NOMO-1 (cell line): ENCODE data around the gene ABCC3.

Source experiments
- DNase-seq, 2 experiments: peaks; one replicate each; lab custom pipeline; 2025; ENCODE audit not compliant: unreplicated experiment in 2 of 2; lab: John Stamatoyannopoulos, UW

The ABCC3 gene

DNA sequence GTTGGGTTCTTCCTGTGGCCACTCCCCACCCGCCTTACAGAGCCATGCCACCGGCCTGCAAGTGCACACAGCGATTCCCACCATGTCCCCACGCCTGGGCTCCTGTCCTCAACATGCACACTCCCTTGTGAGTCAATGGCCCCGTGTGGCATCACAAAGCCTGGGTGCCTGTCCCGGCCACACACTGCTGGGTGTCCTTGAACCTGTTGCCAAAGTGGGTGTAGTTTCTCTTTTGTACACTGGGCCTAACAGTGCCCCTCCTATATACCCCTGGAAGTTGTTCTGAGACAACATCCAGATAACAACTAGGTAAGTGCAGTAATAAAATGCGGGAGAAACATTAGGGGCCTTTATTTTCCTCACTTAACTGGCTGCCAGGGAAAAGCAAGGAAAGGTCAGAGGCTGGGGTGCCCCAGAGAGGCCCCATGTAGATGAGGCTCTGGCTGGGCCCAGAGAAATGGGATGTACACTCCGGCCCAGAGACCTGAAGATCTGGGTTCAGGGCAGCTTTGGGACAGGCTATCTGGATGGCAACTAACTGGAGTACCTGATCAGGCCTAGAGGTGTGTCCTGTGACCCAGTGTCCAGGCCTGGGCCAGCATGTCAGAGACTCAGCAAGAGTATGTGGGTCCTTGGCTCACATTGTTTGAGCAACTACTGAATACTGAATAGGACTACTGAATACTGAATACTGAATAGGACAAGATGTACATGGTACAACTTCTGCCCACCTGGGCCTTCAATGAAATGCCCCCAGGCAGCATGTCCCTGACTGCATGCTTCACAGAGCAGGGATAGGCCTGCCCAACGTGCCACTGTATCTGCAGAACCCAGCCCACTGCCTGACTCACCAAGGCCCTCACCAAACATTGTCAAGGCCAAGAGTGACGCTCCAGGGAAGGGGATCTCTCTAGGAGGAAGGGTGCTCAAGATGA lies 8.3 kb downstream of the ABCC3 start:
- DNase-seq = no peak

GRCh38 chr17:50645748-50646682 lies 11.3 kb downstream of the ABCC3 start:
- no peak for DNase-seq

GRCh38 chr17:50647187-50647586 lies 12.5 kb downstream of the ABCC3 start:
- DNase-seq = no peak

DNA sequence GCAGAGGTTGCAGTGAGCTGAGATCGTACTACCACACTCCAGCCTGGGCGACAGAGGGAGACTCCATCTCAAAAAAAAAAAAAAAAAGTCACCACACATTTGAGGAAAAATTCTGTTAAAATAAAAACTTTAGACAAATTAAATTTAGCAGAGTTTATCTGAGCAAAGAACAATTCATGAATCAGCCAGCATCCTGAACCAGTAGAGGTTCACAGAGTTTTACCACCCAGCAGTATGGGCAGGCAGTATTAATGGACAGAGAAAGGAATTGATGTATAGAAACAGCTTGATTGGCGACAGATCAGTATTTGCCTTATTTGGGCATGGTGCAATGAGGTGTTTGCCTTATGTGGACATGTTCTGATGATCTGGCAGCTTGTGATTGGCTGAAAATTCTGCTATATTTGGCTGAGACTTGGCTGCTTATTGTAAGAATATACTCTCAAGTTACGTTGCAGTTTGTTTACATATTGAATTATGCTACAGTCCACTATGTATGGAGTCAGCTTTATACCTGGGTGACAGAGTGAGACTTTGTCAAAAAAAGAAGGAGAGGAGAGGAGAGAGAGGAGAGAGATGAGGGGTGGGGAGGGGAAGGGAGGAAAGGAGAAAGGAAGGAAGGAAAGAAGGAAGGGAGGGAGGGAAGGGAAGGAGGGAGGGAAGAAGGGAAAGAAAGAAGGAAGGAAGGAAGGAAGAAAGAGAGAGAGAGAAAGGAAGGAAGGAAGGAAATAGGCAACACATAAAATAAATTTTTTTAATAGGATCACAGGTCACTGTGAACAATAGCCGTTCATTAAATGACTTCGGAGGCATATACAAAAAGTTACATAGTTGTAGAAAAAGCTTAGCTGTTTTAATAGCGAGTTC lies 14.6 kb downstream of the ABCC3 start:
- DNase-seq = no peak

GRCh38 chr17:50651661-50652060 lies 17.0 kb downstream of the ABCC3 start:
- no peak for DNase-seq

DNA sequence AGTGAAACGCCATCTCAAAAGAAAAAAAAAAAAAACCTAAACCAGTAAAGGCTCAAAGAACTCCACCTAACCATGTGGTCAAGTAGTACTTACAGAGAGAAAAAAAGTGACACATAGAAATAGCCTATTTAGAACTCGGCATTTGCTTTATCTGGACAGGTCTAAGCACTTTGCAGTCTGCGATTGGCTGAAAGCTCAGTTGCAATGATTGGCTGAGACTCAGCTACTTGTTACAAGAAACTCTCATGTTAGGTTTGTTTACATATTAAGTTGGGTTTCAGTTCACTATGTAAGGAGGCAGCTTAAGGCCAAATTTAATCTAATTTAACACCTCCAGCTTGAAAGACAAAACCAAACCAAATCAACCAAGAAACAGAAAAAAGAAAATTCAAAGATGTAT lies 19.1 kb downstream of the ABCC3 start:
- DNase-seq = no peak

GRCh38 chr17:50656509-50656908 lies 21.8 kb downstream of the ABCC3 start:
- DNase-seq = no peak

DNA sequence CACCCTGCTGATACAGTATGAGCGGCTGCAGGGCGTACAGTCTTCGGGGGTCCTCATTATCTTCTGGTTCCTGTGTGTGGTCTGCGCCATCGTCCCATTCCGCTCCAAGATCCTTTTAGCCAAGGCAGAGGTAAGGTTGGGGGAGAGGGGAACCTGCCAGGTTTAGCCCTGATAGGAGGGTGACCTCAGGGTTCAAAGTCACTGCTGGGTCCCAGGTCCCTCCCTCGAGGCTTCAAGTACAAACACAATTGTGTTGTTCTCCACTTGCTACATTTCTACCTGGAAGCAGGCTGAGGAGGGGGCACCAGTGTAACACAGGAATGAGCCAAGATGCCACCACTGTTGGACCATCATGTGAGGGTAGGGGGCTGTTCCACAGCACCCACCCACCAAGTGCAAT lies 22.4 kb downstream of the ABCC3 start:
- DNase-seq = no peak

DNA sequence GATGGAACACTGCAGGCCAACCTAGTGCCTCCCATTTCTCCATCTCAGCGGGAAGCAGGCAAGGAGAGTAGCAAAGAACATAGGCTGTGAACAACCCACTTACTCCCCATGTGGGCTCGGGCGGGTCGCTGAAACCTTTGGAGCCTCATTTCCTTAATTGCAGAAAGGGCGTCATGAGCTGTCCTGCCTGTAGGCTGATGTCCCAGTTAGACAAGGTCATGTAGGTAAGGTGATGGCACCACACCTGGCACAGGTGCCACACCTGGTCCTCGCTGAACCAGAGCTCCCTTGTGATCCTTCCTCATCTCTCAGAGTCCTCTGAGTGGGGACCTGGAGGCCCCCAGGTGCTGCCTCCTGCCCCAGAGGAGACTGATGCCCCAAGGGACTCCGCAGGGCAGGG lies 22.9 kb downstream of the ABCC3 start:
- no peak for DNase-seq

- no peak for DNase-seq
These were observed 23.9 kb downstream of the ABCC3 start for GRCh38 chr17:50658616-50659015.

GRCh38 chr17:50659179-50659578 lies 24.5 kb downstream of the ABCC3 start:
- no peak for DNase-seq

- peak; percentile 34 to 39 for DNase-seq
These were observed 25.6 kb downstream of the ABCC3 start for GRCh38 chr17:50660042-50660886.

- DNase-seq = no peak
These were observed 26.2 kb downstream of the ABCC3 start for GRCh38 chr17:50660887-50661345.

- no peak for DNase-seq
These were observed 26.7 kb downstream of the ABCC3 start for GRCh38 chr17:50661348-50661747.

DNA sequence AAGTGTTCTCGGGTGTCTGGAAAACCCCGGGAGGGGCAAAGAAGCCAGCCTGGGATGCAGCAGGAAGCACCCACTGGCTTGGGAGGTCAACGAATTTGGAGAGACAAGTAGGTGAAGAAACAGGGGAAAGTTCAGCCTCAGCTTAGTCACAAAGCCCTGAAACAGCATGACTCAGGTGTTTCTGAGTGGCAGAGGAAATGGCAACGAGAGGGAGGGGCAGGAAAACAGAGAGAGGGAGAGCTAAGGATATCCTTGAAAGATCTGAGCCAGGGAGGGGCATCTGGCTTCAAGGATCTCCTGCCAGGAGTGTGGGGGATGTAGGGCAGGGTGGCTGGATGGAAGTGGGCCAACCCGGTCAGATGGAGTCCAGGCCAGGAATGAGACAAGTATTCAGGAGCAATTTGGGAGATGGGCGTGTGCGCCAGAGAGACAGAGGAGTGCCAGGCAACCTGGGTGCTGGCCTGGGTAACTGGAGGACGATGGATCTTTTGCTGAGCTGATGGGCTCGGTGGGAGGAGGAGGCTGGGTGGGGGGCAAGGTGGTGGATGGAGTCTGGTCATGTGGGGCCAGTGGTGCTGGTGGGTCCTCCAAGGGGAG lies 27.2 kb downstream of the ABCC3 start:
- peak; percentile 33 to 60 for DNase-seq

DNA sequence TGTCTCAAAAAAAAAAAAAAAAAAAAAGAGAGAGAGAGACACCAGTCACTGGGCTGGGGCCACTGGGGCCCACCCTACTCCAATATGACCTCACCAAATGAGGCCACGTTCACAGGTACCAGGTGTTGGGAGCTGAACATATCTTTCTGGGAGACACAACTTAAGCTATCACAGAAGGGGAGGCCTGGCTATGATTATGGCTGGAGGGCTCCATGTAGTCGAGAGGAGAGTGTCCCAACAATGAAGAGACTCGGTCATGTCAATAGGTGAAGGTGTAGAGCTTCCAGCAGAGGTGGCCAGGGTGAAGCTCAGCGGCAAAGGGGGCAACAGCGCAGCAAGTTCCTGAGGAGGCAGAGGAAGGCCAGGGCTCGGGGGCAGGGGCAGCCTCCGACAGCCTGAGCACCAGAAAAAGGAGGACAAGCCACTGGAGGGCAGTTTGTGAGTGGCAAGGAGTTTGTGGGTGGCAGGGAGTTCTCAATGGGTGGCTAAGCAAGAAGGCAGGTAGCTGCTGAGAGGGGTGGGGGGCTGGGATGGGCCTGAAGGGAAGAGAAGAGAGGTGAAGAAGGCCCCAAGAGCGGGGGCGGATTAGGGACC lies 28.0 kb downstream of the ABCC3 start:
- no peak for DNase-seq

- no peak for DNase-seq
These were observed 29.2 kb downstream of the ABCC3 start for GRCh38 chr17:50663812-50664374.

DNA sequence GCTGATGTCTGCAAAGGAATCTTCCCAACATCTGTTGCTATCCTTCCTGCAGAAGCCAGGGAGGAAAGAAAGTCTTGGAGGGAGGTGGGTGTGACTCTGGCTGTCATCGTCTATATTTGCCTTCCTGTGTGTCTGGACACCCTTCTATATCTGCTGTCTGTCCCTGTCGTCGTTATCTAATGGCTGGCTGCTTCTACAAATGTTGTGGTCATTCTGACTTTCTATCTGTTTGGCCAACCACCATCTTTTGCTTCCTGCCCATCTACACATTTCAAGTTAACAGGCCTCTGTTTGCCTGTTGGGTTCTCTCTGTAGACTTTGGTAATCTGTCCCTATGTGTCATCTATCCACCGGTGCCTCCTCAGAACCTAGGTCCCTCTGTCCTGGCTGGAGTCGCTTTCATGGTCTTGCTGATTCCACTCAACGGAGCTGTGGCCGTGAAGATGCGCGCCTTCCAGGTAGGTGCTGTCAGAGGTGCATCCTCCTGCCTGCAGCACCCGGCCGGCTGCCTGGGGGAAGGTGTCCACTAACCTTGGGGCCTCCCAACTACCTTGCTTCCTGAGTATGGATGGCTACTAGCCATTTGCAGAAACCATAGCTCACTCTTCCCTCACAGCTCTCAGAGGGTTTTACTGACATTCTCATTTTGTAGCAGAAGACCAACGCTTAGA lies 30.2 kb downstream of the ABCC3 start:
- DNase-seq = no peak
